NCI-H2081 (cell line): ENCODE results near the gene ALOX5.
"Not testable (repeated sequence)": the region's sequence is repeated elsewhere in the genome, so short reads cannot be mapped to it uniquely, and the experiment has no call there.

ENCODE experiments used
- DNase-seq, 2 experiments: peaks; one replicate each; lab custom pipeline; 2025; lab: John Stamatoyannopoulos, UW

ALOX5 gene

DNA sequence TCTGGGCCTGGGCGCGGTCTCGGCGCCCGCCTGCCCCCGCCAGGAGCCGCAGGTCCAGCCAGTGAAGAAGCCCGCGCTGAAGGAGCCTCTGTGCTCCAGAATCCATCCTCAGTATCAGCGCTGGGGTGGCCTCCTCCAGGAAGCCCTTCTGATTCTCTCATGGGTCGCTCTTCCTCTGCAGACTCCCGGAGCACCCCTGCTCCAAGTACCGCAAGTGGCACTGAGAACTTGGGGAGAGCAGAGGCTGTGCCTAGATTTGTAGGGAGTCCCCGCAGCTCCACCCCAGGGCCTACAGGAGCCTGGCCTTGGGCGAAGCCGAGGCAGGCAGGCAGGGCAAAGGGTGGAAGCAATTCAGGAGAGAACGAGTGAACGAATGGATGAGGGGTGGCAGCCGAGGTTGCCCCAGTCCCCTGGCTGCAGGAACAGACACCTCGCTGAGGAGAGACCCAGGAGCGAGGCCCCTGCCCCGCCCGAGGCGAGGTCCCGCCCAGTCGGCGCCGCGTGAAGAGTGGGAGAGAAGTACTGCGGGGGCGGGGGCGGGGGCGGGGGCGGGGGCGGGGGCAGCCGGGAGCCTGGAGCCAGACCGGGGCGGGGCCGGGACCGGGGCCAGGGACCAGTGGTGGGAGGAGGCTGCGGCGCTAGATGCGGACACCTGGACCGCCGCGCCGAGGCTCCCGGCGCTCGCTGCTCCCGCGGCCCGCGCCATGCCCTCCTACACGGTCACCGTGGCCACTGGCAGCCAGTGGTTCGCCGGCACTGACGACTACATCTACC, at the start of gene ALOX5:
Gene ALOX5, plus strand, starts transcription at position 641 of the 774 bp plus-strand sequence. Its CDS starts 64 bp downstream, at position 705.
- peak; percentile 6 to 32 for DNase-seq

DNA sequence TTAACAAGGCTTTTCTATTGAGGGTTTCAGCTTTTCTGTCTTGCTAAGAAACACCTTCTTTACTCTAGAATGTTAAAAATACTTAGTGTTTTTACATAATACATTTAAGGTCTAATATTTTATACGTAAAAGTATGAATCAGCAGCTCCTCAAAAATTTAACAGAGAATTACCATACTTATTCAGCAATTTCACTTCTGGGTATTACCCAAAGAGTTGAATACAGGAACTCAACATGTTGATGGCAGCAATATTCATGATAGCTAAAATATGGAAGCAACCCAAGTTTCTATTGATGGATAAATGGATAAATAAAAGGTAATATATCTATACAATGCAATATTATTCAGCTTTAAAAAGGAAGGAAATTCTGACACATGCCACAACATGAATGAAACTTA, 48.9 kb upstream of the ALOX5 start:
- no peak for DNase-seq

DNA sequence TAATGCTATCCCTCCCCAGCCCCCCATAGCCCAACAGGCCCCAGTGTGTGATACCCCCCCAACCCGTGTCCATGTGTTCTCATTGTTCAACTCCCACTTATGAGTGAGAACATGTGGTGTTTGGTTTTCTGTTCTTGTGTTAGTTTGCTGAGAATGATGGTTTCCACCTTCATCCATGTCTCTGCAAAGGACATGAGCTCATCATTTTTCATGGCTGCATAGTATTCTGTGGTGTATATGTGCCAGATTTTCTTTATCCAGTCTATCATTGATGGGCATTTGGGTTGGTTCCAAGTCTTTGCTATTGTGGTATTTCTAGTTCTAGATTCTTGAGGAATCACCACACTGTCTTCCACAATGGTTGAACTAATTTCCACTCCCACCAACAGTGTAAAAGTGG, 47.2 kb upstream of the ALOX5 start:
- DNase-seq: not testable (repeated sequence)

DNA sequence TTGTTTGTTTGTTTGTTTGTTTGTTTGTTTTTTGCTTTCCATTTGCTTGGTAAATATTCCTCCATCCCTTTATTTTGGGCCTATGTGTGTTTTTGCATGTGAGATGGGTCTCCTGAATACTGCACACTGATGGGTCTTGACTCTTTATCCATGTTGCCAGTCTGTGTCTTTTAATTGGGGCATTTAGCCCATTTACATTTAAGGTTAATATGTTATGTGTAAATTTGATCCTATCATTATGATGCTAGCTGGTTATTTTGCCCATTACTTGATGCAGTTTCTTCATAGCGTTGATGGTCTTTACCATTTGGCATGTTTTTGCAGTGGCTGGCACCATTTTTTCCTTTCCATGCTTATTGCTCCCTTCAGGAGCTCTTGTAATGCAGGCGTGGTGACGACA, 42.2 kb upstream of the ALOX5 start:
- DNase-seq: not testable (repeated sequence)

DNA sequence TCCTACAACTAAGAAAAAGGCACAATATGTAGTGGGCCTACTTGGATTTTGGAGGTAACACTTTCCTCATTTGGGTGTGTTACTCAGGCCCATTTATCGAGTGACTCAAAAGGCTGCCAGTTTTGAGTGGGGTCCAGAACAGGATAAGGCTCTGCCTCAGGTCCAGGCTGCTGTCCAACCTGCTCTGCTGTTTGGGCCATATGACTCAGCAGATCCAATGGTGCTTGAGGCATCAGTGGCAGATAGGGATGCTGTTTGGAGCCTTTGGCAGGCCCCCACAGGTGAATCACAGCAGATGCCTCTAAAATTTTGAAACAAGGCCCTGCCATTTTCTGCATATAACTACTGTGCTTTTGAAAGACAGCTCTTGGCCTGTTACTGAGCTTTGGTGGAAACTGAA, 34.1 kb upstream of the ALOX5 start:
- DNase-seq: no peak

DNA sequence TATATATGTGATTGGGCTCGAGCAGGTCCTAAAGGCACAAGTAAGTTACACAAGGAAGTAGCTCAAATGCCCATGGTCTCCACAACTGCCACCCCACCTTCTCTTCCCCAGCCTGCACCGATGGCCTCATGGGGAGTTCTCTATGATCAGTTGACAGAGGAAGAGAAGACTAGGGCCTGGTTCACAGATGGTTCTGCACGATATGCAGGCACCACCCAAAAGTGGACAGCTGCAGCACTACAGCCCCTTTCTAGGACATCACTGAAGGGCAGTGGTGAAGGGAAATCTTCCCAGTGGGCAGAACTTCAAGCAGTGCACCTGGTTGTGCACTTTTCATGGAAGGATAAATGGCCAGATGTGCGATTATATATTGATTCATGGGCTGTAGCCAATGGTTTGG, 33.6 kb upstream of the ALOX5 start:
- DNase-seq: not testable (repeated sequence)

DNA sequence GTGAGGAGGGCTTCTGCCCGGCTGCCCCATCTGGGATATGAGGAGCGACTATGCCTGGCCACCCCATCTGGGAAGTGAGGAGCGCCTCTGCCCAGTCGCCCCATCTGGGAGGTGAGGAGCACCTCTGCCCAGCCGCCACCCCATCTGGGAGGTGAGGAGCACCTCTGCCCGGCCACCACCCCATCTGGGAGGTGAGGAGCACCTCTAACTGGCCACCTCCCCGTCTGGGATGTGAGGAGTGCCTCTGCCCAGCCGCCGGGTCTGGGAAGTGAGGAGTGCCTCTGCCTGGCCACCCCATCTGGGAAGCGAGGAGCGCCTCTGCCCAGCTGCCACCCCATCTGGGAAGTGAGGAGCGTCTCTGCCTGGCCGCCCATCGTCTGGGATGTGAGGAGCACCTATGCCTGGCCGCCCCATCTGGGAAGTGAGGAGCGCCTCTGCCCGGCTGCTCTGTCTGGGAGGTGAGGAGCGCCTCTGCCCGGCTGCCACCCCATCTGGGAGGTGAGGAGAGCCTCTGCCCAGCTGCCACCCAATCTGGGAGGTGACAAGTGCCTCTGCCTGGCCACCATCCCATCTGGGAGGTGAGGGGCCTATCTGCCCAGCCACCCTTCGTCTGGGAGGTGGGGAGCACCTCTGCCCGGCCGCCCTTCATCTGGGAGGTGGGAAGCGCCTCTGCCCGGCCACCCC, 27.2 kb upstream of the ALOX5 start:
- not testable (repeated sequence) for DNase-seq

DNA sequence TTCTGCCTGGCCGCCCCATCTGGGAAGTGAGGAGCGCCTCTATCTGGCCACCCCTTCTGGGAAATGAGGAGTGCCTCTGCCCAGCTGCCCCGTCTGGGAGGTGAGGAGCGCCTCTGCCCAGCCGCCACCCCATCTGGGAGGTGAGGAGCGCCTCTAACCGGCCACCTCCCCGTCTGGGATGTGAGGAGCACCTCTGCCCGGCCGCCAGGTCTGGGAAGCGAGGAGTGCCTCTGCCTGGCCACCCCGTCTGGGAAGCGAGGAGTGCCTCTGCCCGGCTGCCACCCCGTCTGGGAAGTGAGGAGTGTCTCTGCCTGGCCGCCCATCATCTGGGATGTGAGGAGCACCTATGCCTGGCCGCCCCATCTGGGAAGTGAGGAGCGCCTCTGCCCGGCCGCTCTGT, 26.6 kb upstream of the ALOX5 start:
- not testable (repeated sequence) for DNase-seq

DNA sequence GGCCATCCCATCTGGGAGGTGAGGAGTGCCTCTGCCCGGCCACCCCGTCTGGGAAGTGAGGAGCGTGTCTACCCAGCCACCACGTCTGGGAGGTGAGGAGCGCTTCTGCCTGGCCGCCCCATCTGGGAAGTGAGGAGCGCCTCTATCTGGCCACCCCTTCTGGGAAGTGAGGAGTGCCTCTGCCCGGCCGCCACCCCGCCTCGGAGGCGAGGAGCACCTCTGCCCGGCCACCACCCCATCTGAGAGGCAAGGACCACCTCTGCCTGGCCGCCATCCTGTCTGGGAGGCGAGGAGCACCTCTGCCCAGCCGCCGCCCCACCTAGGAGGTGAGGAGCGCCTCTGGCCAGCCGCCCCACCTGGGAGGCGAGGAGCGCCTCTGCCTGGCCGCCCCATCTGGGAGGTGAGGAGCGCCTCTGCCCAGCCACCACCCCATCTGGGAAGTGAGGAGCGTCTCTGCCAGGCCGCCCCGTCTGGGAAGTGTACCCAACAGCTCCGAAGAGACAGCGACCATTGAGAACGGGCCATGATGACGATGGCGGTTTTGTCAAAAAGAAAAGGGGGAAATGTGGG, 25.7 kb upstream of the ALOX5 start:
- DNase-seq: not testable (repeated sequence)

DNA sequence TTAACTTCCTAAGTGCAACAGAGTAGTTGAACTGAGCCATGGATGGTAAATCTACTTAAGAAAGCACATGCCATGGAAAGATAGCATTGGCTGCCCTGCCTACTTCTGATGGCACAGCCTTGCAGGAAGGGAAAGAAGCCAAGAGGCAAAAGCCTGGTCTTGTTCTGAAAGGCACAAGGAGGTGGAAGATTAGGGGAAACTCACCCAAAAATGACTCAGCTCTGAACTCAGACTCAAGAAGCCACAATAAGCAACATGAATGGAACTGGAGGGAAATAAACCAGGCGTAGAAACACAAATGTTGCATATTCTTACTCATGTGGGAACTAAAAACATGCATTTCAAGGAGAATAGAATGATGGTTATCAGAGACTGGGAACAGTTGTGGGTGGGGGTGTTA, 20.8 kb upstream of the ALOX5 start:
- no peak for DNase-seq

DNA sequence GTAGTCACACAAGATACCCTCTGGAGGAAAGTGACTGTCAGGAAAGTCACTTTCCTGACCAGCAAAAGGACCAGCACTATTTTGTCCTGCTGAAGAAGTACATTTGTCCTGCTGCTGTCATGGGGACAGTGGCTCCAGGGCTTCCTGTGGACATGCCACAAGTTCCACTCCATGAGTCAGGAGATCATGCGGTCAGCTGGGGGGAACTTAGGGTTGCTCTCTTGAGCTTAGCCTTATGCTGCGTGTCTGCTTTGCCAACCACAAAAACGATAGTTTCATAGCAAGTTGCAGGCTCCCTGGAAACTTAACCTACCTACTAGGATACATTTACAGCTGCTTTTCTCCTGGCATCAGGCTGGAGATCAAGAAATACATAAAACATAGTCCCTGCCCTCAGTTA, 19.8 kb upstream of the ALOX5 start:
- no peak for DNase-seq

DNA sequence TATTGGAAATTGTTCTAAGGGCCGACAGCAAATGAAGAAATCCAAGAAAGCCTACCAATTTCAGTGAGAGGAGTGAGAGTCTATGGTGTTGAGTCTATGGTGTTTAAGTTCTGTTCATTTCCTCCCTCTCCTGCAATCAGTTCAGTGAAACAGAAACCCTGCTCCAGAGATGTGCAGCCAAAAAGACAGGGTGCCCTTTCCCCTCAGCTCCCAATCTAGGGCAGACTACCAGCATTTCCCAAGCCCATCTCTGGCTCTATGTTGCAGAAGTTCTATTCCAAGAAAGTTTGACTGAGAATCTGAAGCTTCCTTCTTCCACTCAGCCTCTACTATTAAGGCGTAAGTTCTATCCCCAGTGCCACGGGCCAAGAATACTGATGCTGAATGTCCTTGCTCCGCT, 18.5 kb upstream of the ALOX5 start:
- DNase-seq: no peak

DNA sequence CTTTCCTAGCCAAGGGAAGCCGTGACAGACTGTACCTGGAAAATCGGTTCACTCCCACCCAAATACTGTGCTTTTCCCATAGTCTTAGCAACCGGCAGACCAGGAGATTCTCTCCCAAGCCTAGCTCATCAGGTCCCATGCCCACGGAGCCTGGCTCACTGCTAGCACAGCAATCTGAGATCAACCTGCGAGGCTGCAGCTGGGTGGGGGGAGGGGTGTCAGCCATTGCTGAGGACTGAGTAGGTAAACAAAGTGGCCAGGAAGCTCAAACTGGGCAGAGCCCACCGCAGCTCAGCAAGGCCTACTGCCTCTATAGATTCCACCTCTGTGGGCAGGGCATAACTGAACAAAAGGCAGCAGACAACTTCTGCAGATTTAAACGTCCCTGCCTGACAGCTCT, 15.1 kb upstream of the ALOX5 start:
- DNase-seq: not testable (repeated sequence)

DNA sequence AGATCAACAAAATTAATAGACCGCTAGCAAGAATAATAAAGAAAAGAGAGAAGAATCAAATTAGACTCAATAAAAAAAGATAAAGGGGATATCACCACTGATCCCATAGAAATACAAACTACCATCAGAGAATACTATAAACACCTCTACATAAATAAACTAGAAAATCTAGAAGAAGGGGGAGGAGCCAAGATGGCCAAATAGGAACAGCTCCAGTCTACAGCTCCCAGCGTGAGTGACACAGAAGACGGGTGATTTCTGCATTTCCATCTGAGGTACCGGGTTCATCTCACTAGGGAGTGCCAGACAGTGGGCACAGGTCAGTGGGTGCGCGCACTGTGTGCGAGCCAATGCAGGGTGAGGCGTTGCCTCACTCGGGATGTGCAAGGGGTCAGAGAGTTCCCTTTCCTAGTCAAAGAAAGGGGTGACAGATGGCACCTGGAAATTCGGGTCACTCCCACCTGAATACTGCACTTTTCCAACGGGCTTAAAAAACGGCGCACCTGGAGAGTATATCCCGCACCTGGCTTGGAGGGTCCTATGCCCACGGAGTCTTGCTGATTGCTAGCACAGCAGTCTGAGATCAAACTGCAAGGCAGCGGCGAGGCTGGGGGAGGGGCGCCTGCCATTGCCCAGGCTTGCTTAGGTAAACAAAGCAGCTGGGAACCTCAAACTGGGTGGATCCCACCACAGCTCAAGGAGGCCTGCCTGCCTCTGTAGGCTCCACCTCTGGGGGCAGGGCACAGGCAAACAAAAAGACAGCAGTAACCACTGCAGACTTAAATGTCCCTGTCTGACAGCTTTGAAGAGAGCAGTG, 11.8 kb upstream of the ALOX5 start:
- DNase-seq: not testable (repeated sequence)

DNA sequence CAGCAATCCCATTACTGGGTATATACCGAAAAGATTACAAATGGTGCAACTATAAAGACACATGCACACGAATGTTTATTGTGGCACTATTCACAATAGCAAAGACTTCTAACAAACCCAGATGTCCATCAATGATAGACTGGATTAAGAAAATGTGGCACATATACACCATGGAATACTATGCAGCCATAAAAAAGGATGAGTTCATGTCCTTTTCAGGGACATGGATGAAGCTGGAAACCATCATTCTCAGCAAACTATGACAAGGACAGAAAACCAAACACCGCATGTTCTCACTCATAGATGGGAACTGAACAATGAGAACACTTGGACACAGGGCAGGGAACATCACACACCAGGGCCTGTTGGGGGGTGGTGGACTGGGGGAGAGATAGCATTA, 6.4 kb upstream of the ALOX5 start:
- DNase-seq: not testable (repeated sequence)

DNA sequence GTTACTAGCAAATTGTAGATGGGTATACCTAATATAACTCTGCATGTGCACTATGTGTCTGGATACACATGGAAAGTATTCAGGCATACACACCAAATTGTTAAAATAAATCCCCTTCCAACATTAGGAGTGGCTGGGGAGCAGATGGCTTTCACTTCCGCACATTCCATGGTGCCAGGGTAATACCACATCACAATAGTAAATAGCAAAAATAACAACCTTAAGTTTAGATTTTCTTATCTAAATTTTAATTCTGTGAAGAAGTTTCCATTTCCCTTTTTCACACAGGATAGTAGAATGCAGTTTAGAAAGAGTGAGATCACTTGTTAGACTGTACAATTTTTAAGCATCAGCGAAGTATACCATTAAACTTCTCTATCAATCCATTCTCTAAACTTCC, 5.8 kb upstream of the ALOX5 start:
- no peak for DNase-seq

DNA sequence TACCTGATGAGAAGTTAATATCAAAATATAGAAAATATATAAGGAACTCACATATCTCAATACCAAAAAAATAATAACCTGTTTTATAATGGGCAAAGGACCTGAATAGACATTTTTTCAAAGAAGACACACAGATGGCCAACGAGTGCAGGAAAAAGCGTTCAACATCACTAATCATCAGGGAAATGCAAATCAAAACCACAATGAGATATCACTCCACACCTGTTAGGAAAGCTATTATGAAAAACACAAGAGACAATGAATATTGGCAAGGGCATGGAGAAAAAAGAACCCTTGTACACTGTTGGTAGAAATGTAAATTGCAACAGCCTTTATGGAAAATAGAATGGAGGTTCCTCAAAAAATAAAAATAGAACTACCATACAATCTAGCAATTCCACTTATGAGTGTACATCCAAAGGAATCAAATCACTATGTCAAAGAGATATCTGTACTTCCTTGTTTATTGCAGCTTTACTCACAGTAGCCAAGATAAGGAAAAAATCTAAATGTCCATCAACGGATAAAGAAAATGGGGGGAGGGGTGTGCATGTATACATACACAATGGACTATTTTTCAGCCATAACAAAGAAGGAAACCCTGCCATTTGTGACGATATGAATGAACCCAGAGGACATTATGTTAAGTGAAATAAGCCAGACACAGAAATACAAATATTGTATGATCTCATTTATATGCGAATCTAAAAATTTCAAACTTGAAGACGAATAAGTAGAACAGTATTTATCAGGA, 3.6 kb upstream of the ALOX5 start:
- DNase-seq: no peak

DNA sequence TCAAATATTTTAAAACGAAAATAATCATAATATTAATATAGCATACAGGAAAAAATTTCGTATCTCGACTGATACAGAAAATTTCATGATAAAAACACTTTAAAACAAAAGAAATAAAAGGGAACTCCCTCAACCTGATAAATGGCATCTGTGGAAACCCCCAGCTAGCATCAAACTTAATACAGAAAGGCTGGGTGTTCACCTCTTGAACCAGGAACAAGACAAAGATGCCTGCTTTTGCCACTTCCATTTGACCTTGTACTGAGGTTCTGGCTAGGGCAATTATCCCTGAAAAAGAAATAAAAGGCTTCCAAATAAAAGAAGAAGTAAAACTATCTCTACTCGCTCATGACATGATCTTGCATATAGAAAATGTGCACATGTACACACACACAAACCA, 2.5 kb upstream of the ALOX5 start:
- DNase-seq: no peak

DNA sequence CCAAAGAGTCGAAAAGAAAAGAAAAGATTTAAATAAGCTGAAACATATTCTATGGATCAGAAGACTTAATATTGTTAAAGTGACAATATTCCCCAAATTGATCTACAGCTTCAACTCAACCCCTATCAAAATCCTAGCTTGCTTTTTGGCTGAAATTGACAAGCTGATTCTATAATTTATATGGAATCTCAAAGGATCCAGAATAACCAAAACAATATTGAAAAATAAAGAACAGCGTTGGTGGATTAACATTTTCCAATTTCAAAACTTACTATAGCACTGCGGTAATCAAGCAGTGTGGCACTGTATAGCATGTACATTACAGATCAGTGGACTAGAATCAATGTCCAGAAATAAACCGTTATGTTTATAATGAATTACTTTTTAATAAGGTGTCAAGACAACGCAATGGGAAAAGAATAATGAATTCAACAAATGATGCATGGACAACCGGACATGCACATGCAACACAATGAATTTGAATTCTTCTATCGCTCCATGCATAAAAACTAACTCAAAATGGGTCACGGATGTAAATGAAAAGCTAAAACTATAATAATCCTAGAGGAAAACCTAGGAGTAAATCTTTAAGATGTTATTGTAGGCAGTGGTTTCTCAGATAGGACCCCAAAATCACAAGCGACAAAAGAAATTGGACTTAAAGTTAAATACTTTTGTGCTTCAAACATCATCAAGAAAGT, 1.6 kb upstream of the ALOX5 start:
- DNase-seq: no peak

DNA sequence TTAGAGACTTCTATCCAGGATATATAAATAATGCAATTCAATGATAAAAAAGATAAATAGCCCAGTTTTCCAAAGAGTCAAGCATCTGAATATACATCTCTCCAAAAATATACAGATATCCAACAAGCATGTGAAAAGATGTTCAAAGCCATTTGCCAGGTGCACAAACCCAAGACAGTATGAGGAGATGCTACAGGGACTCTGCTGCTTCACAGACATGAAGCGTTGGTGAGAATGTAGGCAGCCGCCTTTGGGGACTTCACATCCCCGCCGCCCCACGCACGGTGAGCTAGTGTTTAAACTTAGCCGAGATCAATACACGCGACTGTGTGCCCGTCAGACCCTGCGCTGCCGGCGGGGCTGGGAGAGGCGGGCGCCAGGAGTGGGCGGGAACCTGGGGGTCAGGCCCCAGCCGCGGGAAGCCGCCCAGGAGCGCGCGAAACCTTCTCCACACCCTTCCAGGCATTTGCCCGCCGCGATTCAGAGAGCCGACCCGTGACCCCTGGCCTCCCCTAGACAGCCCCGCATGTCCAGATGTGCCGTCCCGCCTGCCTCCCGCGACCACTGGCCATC, 927 bp upstream of the ALOX5 start:
- peak in 1 of 2 experiments; percentile 0 for DNase-seq
